T-cell (primary cell): ENCODE measurements around the gene DIRAS1. TPM values are rescaled to one million over a fixed set of nuclear protein-coding genes. Genes with fewer than 3 reads are reported as not detected.

Experiments used
- ATAC-seq, 4 experiments: fragments of 200-7000 bp in 3 of 4; fragments of 150-1000 bp in 1 of 4; cut with Tn5 transposase; replicated peaks in 1 of 4; 1 replicate in 3 of 4; 2 replicates in 1 of 4; pipeline ENCODE4 v1.10.0; 2021; ENCODE audit warnings: moderate library complexity in 3 of 4, mild to moderate bottlenecking in 2 of 4, moderate number of reproducible peaks in 1 of 4
- CTCF ChIA-PET, 2 donors: fragments of 300-600 bp; sonication (Branson Sonifier 250); formaldehyde crosslinking; loops; one replicate each; lab custom pipeline; 2022; ENCODE audit warnings: antibody characterized with exemption in 2 of 2; lab: Charles Lee
- POLR2A ChIA-PET, 2 donors: fragments of 300-600 bp; sonication (Branson Sonifier 250); formaldehyde crosslinking; loops; one replicate each; lab custom pipeline; 2022; ENCODE audit warnings: antibody characterized with exemption in 2 of 2; lab: Charles Lee
- DNase-seq, 35 experiments: peaks; one replicate each; pipeline versions ENCODE4 v3.0.0 to v3.0.0-alpha.2; 2013 to 2023
- H3K27ac ChIP-seq: one replicate; pipeline ENCODE4 v1.5.1; 2013; ENCODE audit warnings: low read length
- H3K27me3 ChIP-seq, 2 experiments: replicated peaks in 1 of 2; 1 replicate in 1 of 2; 2 replicates in 1 of 2; pipeline versions ENCODE4 v1.6.1 to v1.7.0; 2013; ENCODE audit warnings: low read length in 1 of 2, mixed read lengths in 1 of 2; ENCODE audit not compliant: control insufficient read depth in 2 of 2, insufficient read depth in 2 of 2; ENCODE audit errors: extremely low read depth in 1 of 2
- H3K36me3 ChIP-seq, 2 donors: 1 replicate in 1 of 2; 2 replicates in 1 of 2; pipeline versions ENCODE4 v1.6.1 to v1.7.0; 2013; ENCODE audit warnings: low read length in 1 of 2; ENCODE audit not compliant: control insufficient read depth in 2 of 2, insufficient read depth in 1 of 2; ENCODE audit errors: extremely low read depth in 1 of 2
- H3K4me1 ChIP-seq, 2 experiments: 1 replicate in 1 of 2; 2 replicates in 1 of 2; pipeline versions ENCODE4 v1.6.1 to v1.7.0; 2013; ENCODE audit warnings: low read length in 2 of 2, mixed read lengths in 1 of 2; ENCODE audit not compliant: insufficient read depth in 2 of 2, control insufficient read depth in 1 of 2; ENCODE audit errors: extremely low read depth in 1 of 2
- H3K4me3 ChIP-seq, 2 donors: 1 replicate in 1 of 2; 2 replicates in 1 of 2; pipeline versions ENCODE4 v1.5.1 to v1.7.0; 2013; ENCODE audit warnings: mild to moderate bottlenecking in 2 of 2, low read length in 1 of 2, moderate library complexity in 1 of 2; ENCODE audit not compliant: control insufficient read depth in 1 of 2; ENCODE audit errors: extremely low read depth in 1 of 2
- H3K9me3 ChIP-seq: 2 replicates; pipeline ENCODE4 v1.7.0; 2013
- H3K27ac Mint-ChIP-seq, 2 donors: one replicate each; pipeline ENCODE4 v1.8.0; 2020 to 2021; ENCODE audit warnings: mild to moderate bottlenecking in 2 of 2, mixed read lengths in 2 of 2
- H3K27me3 Mint-ChIP-seq, 2 donors: one replicate each; pipeline ENCODE4 v1.8.0; 2021 to 2022; ENCODE audit warnings: mixed read lengths in 2 of 2
- H3K36me3 Mint-ChIP-seq: one replicate; pipeline ENCODE4 v1.8.0; 2021; ENCODE audit warnings: mixed read lengths
- H3K4me1 Mint-ChIP-seq, 3 donors: one replicate each; pipeline ENCODE4 v1.8.0; 2020 to 2022; ENCODE audit warnings: mixed read lengths in 3 of 3, mild to moderate bottlenecking in 1 of 3
- H3K4me3 Mint-ChIP-seq, 3 donors: one replicate each; pipeline ENCODE4 v1.8.0; 2020 to 2022; ENCODE audit warnings: mild to moderate bottlenecking in 3 of 3, mixed read lengths in 3 of 3, moderate library complexity in 3 of 3
- H3K9me3 Mint-ChIP-seq, 3 donors: one replicate each; pipeline ENCODE4 v1.8.0; 2020 to 2022; ENCODE audit warnings: mixed read lengths in 3 of 3
- WGBS: methylation state at CpG from one replicate; pipeline ENCODE4 v1.1.5; 2013; ENCODE audit warnings: missing lambda C conversion rate; ENCODE audit not compliant: insufficient coverage; 5-methylcytosine and 5-hydroxymethylcytosine counted together
- total RNA-seq, 35 experiments: library from RNA in 6 of 35; stranded (reverse) in 6 of 35; fragments of 120-200 nt in 1 of 35; gene quantifications; one replicate each; pipeline versions ENCODE4 v1.2.1 to v1.2.4 and lab custom pipeline; 2013 to 2026

The DIRAS1 gene
- total RNA-seq, 5 donors from 2014 or later (not counting 1 experiment from before 2014, with no cell fraction given): 0.53 to 0.70 (median 0.60) TPM

GRCh38 chr19:2744113-2744512, 22.9 kb upstream of the DIRAS1 start:
- H3K4me1 Mint-ChIP-seq: peaks cover 4 to 9% (median 7%) of the 10 kb centered on the region in 3 donors
- H3K9me3 Mint-ChIP-seq: no peaks in the 10 kb centered on the region
- no peaks in the 10 kb centered on the region for H3K36me3 Mint-ChIP-seq
- Histone ChIP-seq H3K4me1 (peaks cover 0 to 14% of the 10 kb centered on the region in 2 experiments), H3K27me3 (peaks cover 0 to 21% of the 10 kb centered on the region in 2 experiments), H3K27ac (no peak overlapping the region), H3K9me3 (no peaks in the 10 kb centered on the region), H3K4me3 (no peak overlapping the region), H3K36me3 (no peaks in the 10 kb centered on the region)
- CTCF ChIA-PET: no interaction called here
- no peak overlapping the region for H3K27ac Mint-ChIP-seq
- peaks cover 17 to 18% of the 10 kb centered on the region in 2 donors for H3K27me3 Mint-ChIP-seq
- WGBS: 43% methylated on average over 1 of the region's 4 CpGs
- ATAC-seq (no peak), DNase-seq (no peak)
- no peak overlapping the region for H3K4me3 Mint-ChIP-seq
- POLR2A ChIA-PET: interaction anchor here in 1 of 2 donors (1.3 kb wide), 1 partner anchor 31 kb away, joined by 15 read pairs; no protein-coding TSS in a partner anchor

GRCh38 chr19:2743099-2743498, 21.9 kb upstream of the DIRAS1 start:
- peaks cover 0 to 21% of the 10 kb centered on the region in 2 experiments for H3K4me1 ChIP-seq
- Mint-ChIP-seq H3K4me1 (peaks cover 13 to 15% (median 14%) of the 10 kb centered on the region in 3 donors), H3K4me3 (no peak overlapping the region), H3K9me3 (no peaks in the 10 kb centered on the region), H3K36me3 (no peaks in the 10 kb centered on the region), H3K27ac (no peak overlapping the region), H3K27me3 (peaks cover 17 to 18% of the 10 kb centered on the region in 2 donors)
- DNase-seq (no peak), ATAC-seq (no peak)
- ChIA-PET POLR2A (no interaction called here), CTCF (no interaction called here)
- no peaks in the 10 kb centered on the region for H3K9me3 ChIP-seq
- no peak overlapping the region for H3K27ac ChIP-seq
- H3K36me3 ChIP-seq: no peaks in the 10 kb centered on the region
- no peak overlapping the region for H3K4me3 ChIP-seq
- WGBS: 88% methylated on average over 5 of the region's 8 CpGs
- H3K27me3 ChIP-seq: peaks cover 0 to 15% of the 10 kb centered on the region in 2 experiments

GRCh38 chr19:2740314-2740656, 19.1 kb upstream of the DIRAS1 start:
- ATAC-seq: peak in 1 of 4 experiments; percentile 9
- H3K4me3 ChIP-seq: no peak overlapping the region
- no peaks in the 10 kb centered on the region for H3K9me3 ChIP-seq
- Mint-ChIP-seq H3K4me3 (peak overlapping the region; percentile 79 to 86 (median 84)), H3K36me3 (peaks cover 15% of the 10 kb centered on the region), H3K27ac (no peak overlapping the region), H3K27me3 (peaks cover 13 to 15% of the 10 kb centered on the region in 2 donors), H3K9me3 (no peaks in the 10 kb centered on the region), H3K4me1 (peaks cover 16 to 23% (median 19%) of the 10 kb centered on the region in 3 donors)
- H3K27ac ChIP-seq: no peak overlapping the region
- peaks cover 7 to 16% of the 10 kb centered on the region in 2 donors for H3K36me3 ChIP-seq
- H3K27me3 ChIP-seq: peaks cover 0 to 9% of the 10 kb centered on the region in 2 experiments
- peaks cover 0 to 22% of the 10 kb centered on the region in 2 experiments for H3K4me1 ChIP-seq
- ChIA-PET POLR2A (no interaction called here), CTCF (no interaction called here)
- no peak for DNase-seq
- WGBS: 50% methylated on average over 2 of the region's 13 CpGs

- Histone ChIP-seq H3K9me3 (no peaks in the 10 kb centered on the region), H3K36me3 (peaks cover 12 to 21% of the 10 kb centered on the region in 2 donors), H3K4me1 (peaks cover 0 to 22% of the 10 kb centered on the region in 2 experiments), H3K4me3 (peak within 1 kb of the TSS; percentile 68 to 88), H3K27me3 (peaks cover 0 to 9% of the 10 kb centered on the region in 2 experiments), H3K27ac (peak within 1 kb of the TSS; percentile 38)
- Mint-ChIP-seq H3K4me1 (peaks cover 18 to 24% (median 19%) of the 10 kb centered on the region in 3 donors), H3K27me3 (peaks cover 13 to 15% of the 10 kb centered on the region in 2 donors), H3K4me3 (peak within 1 kb of the TSS; percentile 79 to 86 (median 84)), H3K9me3 (no peaks in the 10 kb centered on the region), H3K36me3 (peaks cover 16% of the 10 kb centered on the region), H3K27ac (peak within 1 kb of the TSS in 1 of 2 donors; percentile 39)
- WGBS: 0% methylated on average over 51 of the region's 64 CpGs
- ChIA-PET POLR2A (interaction anchor here in 1 of 2 donors (1.0 kb wide), 1 partner anchor 264 kb away, joined by 3 read pairs; the partner anchor contains the start of gene GADD45B), CTCF (no interaction called here)
- DNase-seq: peak; percentile 95 to 99 (median 98)
- ATAC-seq: peak; percentile 100
Measured at GRCh38 chr19:2739602-2740313, 18.6 kb upstream of the DIRAS1 start, which contains the start of gene SLC39A3. SLC39A3 (minus strand) TSS chr19:2740017; CDS start chr19:2737257, 2,760 bp downstream.

- H3K27me3 ChIP-seq: peaks cover 0 to 9% of the 10 kb centered on the region in 2 experiments
- H3K4me3 Mint-ChIP-seq: peak overlapping the region in 1 of 3 donors; percentile 17
- no peak overlapping the region for H3K27ac ChIP-seq
- H3K4me1 Mint-ChIP-seq: peaks cover 19 to 26% (median 20%) of the 10 kb centered on the region in 3 donors
- ChIA-PET POLR2A (no interaction called here), CTCF (interaction anchor here in 1 of 2 donors (0.6 kb wide), 1 partner anchor 170 kb away, joined by 3 read pairs; no protein-coding TSS in a partner anchor)
- H3K36me3 Mint-ChIP-seq: peaks cover 24% of the 10 kb centered on the region
- H3K36me3 ChIP-seq: peaks cover 22 to 33% of the 10 kb centered on the region in 2 donors
- no peak for DNase-seq
- peaks cover 0 to 22% of the 10 kb centered on the region in 2 experiments for H3K4me1 ChIP-seq
- H3K9me3 ChIP-seq: no peaks in the 10 kb centered on the region
- no peaks in the 10 kb centered on the region for H3K9me3 Mint-ChIP-seq
- H3K4me3 ChIP-seq: no peak overlapping the region
- H3K27ac Mint-ChIP-seq: no peak overlapping the region
- peaks cover 3 to 4% of the 10 kb centered on the region in 2 donors for H3K27me3 Mint-ChIP-seq
- WGBS: 96% methylated on average over 12 of the region's 15 CpGs
- no peak for ATAC-seq
Measured at GRCh38 chr19:2736550-2737190, 15.5 kb upstream of the DIRAS1 start.

- H3K27me3 Mint-ChIP-seq: peaks cover 0 to 4% of the 10 kb centered on the region in 2 donors
- H3K27ac Mint-ChIP-seq: no peak overlapping the region
- Histone ChIP-seq H3K4me1 (peaks cover 0 to 20% of the 10 kb centered on the region in 2 experiments), H3K36me3 (peaks cover 23 to 33% of the 10 kb centered on the region in 2 donors), H3K27me3 (peaks cover 0 to under 1% of the 10 kb centered on the region in 2 experiments), H3K9me3 (no peaks in the 10 kb centered on the region), H3K4me3 (no peak overlapping the region), H3K27ac (no peak overlapping the region)
- WGBS: 95% methylated on average over 12 of the region's 12 CpGs
- no peak for DNase-seq
- peaks cover 24% of the 10 kb centered on the region for H3K36me3 Mint-ChIP-seq
- no peak for ATAC-seq
- H3K4me3 Mint-ChIP-seq: no peak overlapping the region
- CTCF ChIA-PET: interaction anchor here in 1 of 2 donors (0.6 kb wide), 1 partner anchor 11 kb away, joined by 6 read pairs; no protein-coding TSS in a partner anchor
- H3K4me1 Mint-ChIP-seq: peaks cover 19 to 25% (median 20%) of the 10 kb centered on the region in 3 donors
- no peaks in the 10 kb centered on the region for H3K9me3 Mint-ChIP-seq
- POLR2A ChIA-PET: no interaction called here
Measured at GRCh38 chr19:2735374-2735773, 14.2 kb upstream of the DIRAS1 start.
